DOHH2 (cell line): ENCODE data around the gene HOXB6.

Experiments used
- H3F3A ChIP-seq: fragments of 200-600 bp; sonication (generic), shearing (Covaris generic); 2 replicates; pipeline ENCODE4 v1.6.0; 2016; ENCODE audit warnings: antibody characterized with exemption, mild to moderate bottlenecking; ENCODE audit not compliant: control insufficient read depth, insufficient read depth
- H3K27ac ChIP-seq: fragments of 200-600 bp; sonication (generic); 2 replicates; pipeline ENCODE4 v1.5.1; 2014; ENCODE audit warnings: low read depth, mild to moderate bottlenecking, low read length, moderate library complexity
- H3K27me3 ChIP-seq: fragments of 200-600 bp; sonication (generic); 2 replicates; pipeline ENCODE4 v1.6.1; 2014; ENCODE audit warnings: mild to moderate bottlenecking, low read length, mixed read lengths; ENCODE audit not compliant: control insufficient read depth
- H3K36me3 ChIP-seq: fragments of 200-600 bp; sonication (generic); 2 replicates; pipeline ENCODE4 v1.6.1; 2014; ENCODE audit warnings: mild to moderate bottlenecking, low read length, moderate library complexity, mixed read lengths; ENCODE audit not compliant: control insufficient read depth
- H3K4me1 ChIP-seq: fragments of 200-600 bp; sonication (generic); 2 replicates; pipeline ENCODE4 v1.6.1; 2014; ENCODE audit warnings: mild to moderate bottlenecking, low read length, mixed read lengths; ENCODE audit not compliant: control insufficient read depth
- H3K4me2 ChIP-seq: fragments of 200-600 bp; sonication (generic); 2 replicates; pipeline ENCODE4 v1.6.0; 2014; ENCODE audit warnings: mild to moderate bottlenecking, low read length, moderate library complexity
- H3K4me3 ChIP-seq: fragments of 200-600 bp; sonication (generic); 2 replicates; pipeline ENCODE4 v1.5.1; 2014; ENCODE audit warnings: mild to moderate bottlenecking, low read length, mixed read lengths
- H3K79me2 ChIP-seq: fragments of 200-600 bp; sonication (generic); 2 replicates; pipeline ENCODE4 v1.6.1; 2014; ENCODE audit warnings: mild to moderate bottlenecking, low read length, mixed read lengths; ENCODE audit not compliant: control insufficient read depth
- H3K9me2 ChIP-seq: fragments of 200-600 bp; sonication (generic); replicated peaks from 2 replicates; pipeline ENCODE4 v1.6.1; 2014; ENCODE audit warnings: mild to moderate bottlenecking, low read length, mixed read lengths; ENCODE audit not compliant: control insufficient read depth
- H3K9me3 ChIP-seq: fragments of 200-600 bp; sonication (generic); 2 replicates; pipeline ENCODE4 v1.6.1; 2014; ENCODE audit warnings: antibody characterized with exemption, low read length, mixed read lengths; ENCODE audit not compliant: control insufficient read depth, insufficient read depth
- H4K20me1 ChIP-seq: fragments of 200-600 bp; sonication (generic); 2 replicates; pipeline ENCODE4 v1.6.0; 2014; ENCODE audit warnings: low read depth, mild to moderate bottlenecking, antibody characterized with exemption, low read length, moderate library complexity; ENCODE audit not compliant: control insufficient read depth, insufficient read depth
- EZH2phosphoT487 ChIP-seq: fragments of 200-600 bp; sonication (generic); IDR thresholded peaks from 2 replicates; pipeline ENCODE4 v1.6.1; 2017; ENCODE audit warnings: borderline replicate concordance, mild to moderate bottlenecking, antibody characterized with exemption, low read length, moderate library complexity, mixed read lengths
- TF ChIP-seq, protein P1 (sequence below): fragments of 200-600 bp; sonication (generic); IDR thresholded peaks from one replicate; pipeline ENCODE4 v1.5.1; 2014; ENCODE audit warnings: antibody characterized with exemption, mild to moderate bottlenecking, low read depth, low read length; ENCODE audit not compliant: poor library complexity, severe bottlenecking

HOXB6 gene

DNA sequence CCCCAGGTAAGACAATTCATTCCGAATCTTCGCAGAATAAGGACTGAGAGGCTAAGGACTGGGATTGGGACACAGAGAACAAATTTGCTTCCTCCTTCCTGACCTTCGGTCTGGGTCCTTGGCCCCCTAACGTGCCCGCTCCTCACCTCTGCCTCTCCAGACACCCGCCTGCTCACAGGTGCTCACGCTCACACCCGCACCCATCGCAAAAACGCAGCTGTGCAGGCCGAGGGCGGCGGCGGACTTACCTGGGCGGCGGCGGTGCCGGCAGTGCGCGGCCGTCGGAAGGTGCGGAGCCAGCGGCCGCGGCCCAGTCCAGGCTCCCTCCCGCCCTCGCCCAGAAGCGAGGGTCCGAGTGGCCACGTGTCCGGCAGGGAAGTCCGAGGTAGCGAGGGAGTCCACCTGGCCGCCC is 28.5 kb upstream of the HOXB6 start:
- Histone ChIP-seq H3K4me3 (no peak overlapping the region), H3K9me2 (no peaks in the 10 kb centered on the region), H3K36me3 (no peaks in the 10 kb centered on the region), H4K20me1 (no peaks in the 10 kb centered on the region), H3F3A (no peaks in the 10 kb centered on the region), H3K27ac (no peak overlapping the region), H3K4me2 (no peak overlapping the region), H3K27me3 (peaks cover 57% of the 10 kb centered on the region), H3K4me1 (peaks cover 8% of the 10 kb centered on the region), H3K9me3 (no peaks in the 10 kb centered on the region), H3K79me2 (no peaks in the 10 kb centered on the region)
- TF ChIP-seq, protein P1, sequence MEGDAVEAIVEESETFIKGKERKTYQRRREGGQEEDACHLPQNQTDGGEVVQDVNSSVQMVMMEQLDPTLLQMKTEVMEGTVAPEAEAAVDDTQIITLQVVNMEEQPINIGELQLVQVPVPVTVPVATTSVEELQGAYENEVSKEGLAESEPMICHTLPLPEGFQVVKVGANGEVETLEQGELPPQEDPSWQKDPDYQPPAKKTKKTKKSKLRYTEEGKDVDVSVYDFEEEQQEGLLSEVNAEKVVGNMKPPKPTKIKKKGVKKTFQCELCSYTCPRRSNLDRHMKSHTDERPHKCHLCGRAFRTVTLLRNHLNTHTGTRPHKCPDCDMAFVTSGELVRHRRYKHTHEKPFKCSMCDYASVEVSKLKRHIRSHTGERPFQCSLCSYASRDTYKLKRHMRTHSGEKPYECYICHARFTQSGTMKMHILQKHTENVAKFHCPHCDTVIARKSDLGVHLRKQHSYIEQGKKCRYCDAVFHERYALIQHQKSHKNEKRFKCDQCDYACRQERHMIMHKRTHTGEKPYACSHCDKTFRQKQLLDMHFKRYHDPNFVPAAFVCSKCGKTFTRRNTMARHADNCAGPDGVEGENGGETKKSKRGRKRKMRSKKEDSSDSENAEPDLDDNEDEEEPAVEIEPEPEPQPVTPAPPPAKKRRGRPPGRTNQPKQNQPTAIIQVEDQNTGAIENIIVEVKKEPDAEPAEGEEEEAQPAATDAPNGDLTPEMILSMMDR, result no peak
- TF ChIP-seq EZH2phosphoT487, result no peak

DNA sequence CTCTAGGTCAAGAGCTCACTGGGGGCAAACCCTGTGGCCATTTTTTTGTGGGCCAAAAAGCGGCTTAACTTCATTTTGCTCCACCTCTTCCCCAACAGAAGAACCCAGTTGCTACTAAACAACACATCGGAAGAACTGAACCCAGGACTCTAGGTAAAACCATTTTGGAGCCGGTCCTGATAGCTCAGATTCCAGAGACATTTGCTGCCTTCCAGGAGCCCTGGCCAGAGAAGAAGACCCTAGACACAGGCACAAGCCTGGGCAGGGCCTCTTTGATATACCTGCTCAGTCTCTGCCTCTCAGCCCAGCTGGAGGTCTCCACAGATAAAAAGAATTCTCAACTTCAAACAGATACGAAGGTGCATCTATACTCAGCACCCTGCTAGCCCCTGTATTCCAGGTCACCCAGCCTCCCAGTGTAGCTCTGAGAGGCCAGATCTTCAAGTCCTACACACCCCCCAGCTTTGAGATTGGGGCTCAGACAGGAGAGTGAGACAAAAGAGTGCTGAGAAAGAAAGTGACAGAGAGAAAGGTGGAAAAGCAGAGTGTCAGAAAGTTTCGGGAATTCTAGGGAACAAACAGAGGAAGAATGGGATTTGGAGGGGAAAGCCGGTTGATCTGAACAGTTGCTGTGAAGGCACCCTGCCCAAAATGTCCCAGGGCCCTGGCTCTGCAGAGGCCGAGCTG is 27.9 kb upstream of the HOXB6 start:
- peaks cover 8% of the 10 kb centered on the region for H3K4me1 ChIP-seq

DNA sequence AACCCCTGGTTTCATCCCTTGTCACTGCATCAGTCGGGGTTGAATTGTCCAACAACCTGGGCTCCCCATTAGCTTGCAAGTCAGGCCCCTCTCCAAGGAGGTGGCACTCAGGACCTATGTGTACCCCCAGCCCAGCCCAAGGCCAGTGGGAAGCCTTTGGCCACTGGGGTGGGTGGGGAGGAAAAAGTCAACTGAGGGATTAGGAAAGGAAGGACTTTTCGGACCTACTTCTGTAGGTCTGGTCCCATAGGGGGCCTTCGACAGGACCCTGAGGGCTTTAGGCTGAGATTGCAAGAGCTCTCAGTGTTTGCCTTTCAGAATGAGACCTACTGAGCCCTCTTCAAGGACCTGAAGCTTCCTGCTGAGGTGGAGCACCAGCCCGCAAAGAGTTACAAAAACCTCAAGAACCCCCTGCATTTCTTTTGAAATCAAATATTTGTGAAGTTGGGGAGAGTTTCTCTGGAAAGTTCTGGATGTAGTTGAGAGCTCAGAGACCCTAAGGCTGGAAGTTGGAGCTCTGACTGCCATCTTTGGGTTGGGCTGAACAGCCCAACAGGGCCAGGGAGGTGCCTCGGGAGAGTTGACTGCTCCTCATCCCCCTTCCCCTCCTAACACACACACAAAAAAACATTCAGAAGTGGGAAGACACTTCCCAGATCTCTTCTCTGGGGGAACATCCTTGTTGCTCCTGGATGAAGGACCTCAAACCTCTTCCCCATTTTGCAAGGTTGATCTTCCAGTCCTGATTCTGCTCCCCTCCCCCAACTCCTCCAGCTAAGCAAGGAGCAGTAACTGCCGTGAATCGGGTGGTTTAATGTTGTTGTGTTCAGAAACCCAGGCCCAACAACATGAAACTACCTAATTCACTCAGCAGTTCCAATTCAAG is 27.1 kb upstream of the HOXB6 start:
- no peaks in the 10 kb centered on the region for H3K9me3 ChIP-seq
- H3K4me2 ChIP-seq, result no peak overlapping the region
- H3F3A ChIP-seq, result no peaks in the 10 kb centered on the region
- H3K36me3 ChIP-seq, result no peaks in the 10 kb centered on the region
- H3K79me2 ChIP-seq, result no peaks in the 10 kb centered on the region
- no peak overlapping the region for H3K4me3 ChIP-seq
- TF ChIP-seq, protein P1, result no peak
- no peak for TF ChIP-seq EZH2phosphoT487
- no peaks in the 10 kb centered on the region for H4K20me1 ChIP-seq
- no peak overlapping the region for H3K27ac ChIP-seq
- H3K4me1 ChIP-seq, result peaks cover 8% of the 10 kb centered on the region
- H3K9me2 ChIP-seq, result no peaks in the 10 kb centered on the region
- H3K27me3 ChIP-seq, result peaks cover 54% of the 10 kb centered on the region

More for the DNA sequence above, 27.9 kb upstream of the HOXB6 start:
- no peaks in the 10 kb centered on the region for H4K20me1 ChIP-seq
- no peak overlapping the region for H3K27ac ChIP-seq
- no peak overlapping the region for H3K4me2 ChIP-seq
- no peaks in the 10 kb centered on the region for H3K9me2 ChIP-seq
- no peaks in the 10 kb centered on the region for H3F3A ChIP-seq
- H3K27me3 ChIP-seq, result peaks cover 54% of the 10 kb centered on the region
- H3K4me3 ChIP-seq, result no peak overlapping the region
- H3K36me3 ChIP-seq, result no peaks in the 10 kb centered on the region
- no peaks in the 10 kb centered on the region for H3K9me3 ChIP-seq
- H3K79me2 ChIP-seq, result no peaks in the 10 kb centered on the region
- TF ChIP-seq, protein P1, result no peak
- TF ChIP-seq EZH2phosphoT487, result no peak
